Fibroblast of skin of right biceps (primary cell): Measurements from ENCODE around the gene CACNA2D2.

Experiments used
- DNase-seq: peaks from one replicate; pipeline ENCODE4 v3.0.0-alpha.2; 2013

The CACNA2D2 gene

DNA sequence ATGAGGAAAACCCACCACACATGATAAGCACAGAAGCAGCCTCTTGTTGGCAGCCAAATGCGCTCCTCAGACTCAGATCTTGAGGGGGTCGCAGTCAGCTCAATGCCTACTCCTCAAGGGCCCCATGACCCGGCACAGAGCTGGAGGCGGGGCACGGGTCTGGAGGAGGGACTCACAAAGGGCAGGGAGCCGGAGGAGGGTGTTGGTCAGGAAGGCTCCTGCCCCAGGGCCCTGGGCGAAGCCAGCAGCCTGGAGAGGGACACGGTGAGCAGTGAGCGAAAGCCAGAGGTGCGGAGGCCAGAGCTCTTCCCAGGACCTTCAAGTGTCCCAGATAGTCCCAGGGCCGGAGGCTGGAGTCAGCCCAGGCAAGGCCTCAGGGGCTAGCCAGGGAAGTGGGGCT is 9.8 kb downstream of the CACNA2D2 start:
- no peak for DNase-seq

DNA sequence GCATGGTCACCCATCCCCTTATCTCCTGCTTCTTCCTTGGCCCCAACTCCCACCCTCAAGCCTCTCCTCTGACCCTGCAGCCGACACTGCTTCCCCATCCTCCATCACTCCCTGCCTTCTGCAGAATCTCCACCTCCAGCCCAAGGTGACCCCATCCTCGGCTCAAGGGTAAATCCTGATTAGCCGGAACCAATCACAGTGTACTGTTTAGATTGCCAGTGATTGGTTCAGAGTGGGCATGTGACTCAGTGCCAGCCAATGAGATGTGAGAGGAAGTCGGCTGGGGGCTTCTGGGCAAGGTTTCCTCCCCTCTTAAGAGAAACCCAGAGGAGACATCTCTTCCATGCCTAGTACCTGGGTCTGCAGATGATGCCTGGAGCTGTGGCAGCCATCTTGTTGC is 10.3 kb downstream of the CACNA2D2 start:
- DNase-seq: no peak

DNA sequence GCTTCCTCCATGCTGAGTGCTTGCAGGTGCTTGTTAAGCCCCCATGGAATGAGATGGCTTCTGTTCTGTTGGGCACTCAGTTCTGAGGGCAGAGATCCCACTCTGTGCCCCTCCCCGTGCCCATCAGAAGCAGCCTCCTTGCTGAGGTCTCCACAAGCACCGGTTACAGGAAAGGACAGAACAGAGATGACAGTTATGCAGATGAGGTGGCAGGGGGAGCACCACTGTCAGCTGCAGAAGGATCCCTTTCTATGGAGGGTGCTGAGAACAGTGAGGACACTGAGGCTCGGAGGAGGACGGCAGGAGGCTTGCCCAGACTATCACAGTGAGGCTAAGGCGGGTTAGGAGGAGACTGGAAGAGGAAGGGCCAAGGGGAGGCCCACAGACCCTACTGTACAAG is 12.4 kb downstream of the CACNA2D2 start:
- no peak for DNase-seq

DNA sequence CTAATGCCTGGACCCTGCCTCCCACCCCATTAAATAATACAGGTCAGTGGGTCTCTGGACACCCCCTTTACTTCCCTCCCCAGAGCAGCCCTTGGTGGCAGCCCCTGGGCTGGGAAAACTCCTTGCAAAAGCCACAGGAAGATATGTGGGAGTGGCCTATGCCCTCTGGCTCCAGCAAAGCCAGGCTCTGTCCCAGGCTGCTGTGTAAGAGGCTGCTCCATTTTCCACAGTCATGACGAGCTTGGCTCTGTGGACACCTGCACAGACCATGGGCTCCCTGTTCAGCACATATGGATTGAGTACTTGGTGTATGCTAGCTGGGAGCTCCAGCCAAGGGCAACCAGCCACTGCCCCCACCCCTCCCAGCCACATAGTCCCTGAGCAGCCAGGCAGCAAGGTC is 13.0 kb downstream of the CACNA2D2 start:
- no peak for DNase-seq

DNA sequence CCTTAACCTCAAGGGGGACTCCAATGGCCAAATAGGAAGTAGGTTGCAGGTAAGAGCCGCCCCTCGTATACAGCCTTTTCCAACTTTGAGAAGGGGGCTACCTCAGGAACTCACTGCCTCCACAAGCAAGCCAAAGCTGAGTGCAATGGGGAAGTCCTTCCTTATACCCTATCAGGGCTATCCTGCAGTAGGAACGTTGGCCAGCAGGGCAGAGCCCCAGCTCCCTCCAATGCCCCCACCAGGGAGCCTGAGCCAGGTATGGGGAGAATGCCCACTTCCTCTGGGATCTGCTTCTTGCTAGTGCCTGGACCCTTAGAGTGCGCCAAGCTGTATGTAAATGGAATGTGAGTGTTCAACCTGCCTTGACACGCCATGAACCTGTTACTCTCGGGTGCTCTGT is 16.3 kb downstream of the CACNA2D2 start:
- DNase-seq: no peak

DNA sequence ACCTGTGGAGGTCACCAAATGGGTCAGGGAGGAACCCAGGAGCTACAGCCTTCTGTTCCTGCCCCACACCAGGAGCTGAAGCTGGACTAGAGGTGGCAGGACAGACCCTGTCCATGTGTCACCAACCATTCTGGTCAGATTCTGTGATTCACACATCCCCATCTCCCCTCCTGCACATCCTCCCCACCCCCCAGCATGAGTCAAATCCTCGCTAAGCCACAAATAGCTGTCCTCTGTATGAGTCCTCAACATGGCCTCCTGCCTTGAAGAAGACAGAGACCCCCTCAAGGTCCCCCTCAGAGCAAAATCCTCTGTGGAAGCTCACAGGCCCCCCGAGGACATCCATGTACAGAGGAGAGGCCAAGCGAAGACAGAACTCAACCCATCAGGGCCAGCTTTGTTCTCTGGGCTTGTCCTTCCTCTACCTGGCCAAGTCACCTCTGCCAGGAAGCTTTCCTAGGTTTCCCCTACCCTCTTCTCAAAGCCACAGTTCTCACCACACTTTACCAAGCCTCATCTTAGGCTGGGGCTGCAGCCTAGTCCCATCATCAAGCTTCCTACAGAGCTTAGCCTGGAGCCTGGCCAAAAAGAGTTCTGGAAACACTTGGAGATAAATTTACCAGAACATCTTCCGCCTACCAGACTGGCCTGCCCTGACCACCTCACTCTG is 17.1 kb downstream of the CACNA2D2 start:
- peak; percentile 84 for DNase-seq

DNA sequence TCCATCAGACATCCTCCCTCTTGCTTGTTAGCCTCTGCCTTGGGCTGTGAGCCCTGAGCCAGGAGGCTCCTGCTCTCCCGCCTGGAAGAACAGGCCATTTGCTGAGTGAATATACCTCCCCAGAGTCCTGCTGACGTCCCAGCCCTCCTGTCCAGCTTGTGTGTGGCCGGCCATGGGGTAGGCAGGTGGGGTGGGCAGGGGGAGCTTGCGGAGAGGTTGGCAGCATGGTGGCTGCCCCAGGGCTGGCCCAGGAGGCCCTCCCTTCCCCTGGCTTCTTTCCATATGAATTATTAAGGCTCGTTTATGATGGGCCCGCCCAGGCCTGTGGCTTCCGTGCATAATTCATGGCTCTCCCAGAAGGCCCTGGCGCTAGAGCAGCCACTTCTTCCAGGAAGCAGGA is 18.7 kb downstream of the CACNA2D2 start:
- DNase-seq: peak; percentile 8

DNA sequence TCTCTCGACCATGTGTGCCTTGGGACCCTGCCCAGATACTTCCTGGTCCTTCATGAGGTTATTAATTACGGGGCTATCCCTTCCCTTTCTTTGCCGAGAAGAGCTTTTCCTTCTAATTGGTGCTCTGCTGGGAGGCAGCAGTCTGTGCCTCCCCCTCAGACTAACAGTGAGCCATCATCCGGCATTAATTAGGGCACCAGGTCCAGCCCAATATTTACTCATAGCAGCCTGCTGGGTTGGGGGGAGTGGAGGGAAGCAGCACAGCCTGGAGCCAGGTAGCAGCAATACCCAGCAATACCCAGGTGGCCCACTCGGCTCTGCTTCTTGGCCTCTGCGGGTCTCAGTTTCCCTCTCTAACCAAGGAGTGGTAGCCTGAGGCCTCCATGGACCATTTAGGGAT is 20.1 kb downstream of the CACNA2D2 start:
- peak; percentile 12 for DNase-seq

DNA sequence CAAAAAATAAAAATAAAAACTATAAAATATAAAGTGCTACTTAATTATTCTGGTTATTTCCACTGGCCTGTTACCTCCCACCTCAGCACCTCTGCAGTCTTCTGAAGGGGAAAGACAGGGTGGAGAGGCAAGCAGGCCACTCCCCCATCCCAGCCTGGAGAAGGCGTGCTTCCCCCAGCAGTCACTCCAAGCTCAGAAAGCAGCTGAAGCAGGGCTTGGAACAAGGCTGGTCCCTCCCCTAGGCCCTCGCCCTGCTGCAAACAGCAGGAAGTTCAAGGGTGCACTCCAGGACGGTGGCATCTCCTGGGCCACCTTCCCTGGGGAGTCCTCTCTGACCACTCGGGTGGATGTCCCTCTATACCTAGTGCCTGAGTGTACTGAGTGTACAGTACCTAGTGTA is 21.4 kb downstream of the CACNA2D2 start:
- DNase-seq: no peak

DNA sequence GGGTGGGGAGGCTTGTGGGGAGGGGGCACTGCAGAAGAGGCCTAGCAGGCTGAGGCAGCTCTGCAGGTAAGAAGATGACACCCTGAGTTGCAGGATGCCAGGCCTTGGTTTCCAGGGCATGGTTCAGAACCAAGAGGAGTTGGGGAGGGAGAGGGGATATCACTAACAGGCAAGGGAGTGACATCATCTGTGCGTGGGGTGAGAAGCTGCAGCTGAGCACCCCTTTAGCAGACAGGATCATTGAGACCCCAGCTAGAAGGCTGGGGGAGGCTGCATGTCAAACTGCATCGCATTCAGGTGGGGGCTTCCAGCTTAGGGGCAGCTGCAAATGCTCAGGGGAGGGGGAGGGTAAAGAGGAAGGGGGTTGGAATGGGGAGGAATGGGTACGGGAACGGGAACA is 23.0 kb downstream of the CACNA2D2 start:
- DNase-seq: no peak

DNA sequence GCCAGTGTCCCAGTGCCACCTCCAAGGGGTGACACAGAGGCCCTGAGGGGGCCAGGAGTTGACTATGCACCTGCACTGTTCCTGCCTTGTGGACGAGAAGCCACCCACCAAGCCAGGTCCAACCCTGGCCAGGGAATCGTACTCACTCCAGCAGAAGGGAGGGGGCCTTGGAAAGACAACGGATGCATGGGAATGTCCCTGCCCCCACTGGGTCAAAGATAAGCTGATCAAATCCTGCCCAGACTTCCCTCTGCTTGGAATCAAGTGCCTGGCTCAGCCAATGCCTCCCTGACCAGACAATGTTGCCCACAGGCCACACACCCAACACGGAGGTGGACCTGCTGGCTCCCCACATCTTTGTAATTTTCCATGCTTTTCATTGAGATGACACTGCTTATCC is 23.9 kb downstream of the CACNA2D2 start:
- DNase-seq: no peak

DNA sequence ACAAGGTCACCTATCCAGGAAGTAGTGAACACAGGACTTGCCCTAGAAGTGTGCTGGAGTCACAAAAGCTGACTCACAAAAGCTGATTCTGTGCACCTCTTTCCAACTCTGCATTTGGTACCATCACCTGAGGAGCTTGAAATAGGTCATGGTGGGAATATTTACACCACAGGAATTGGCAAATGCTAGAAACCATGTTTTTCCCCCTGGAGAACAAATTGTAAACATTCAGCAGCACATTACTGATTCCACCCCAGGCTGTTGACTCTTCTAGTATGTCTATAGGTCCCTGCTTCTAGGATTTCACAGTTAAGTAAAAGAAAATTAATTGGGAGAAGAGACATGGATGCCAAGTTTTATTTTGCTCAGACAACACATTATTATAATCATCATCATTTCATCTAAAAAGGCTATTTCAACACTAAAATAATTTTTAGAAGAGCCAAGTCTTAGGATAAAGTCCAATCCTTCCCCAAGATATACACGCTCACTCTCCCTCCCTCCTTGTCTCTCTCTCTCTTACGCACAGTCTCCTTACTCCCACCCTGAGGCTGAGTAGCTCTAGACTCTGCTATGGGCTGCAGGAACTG is 24.7 kb downstream of the CACNA2D2 start:
- DNase-seq: no peak

DNA sequence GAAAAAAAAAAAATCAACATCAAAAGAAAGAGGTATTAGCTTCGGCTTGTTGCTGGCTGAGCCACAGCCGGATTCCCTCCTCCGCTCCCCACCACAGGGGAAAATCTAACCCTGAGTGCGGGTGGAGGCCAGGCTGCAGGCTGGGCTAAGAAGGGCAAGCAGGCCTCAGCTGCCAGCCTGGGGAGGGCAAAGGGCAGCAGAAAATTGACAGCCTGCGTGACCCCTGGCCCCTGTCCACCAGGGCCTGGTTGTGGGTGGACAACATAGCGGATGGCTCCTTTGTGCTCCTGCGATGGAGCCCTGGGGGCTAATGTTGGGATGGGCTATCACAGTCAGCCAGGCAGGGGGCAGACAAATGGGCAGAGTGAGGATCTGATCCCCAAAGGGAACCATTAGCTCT is 25.4 kb downstream of the CACNA2D2 start:
- no peak for DNase-seq

DNA sequence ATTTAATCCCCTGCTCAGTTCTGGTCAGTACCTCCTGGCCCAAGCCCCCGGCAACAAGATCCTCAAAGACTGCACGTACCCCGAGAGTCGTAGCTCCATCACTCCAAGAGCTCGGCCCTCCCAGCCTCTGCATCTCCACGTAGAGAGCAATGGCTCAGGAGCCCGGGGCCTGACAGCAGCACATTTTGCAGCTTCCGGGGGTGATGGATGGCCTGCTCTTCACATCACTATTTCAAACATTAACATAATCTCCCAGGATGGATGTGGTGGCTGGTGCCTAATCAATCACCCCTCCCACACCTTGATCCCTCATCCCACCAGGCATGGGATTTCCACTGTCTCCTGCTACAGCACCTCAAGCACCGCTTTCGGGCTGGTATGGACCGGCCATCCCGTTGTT is 28.1 kb downstream of the CACNA2D2 start:
- DNase-seq: no peak

DNA sequence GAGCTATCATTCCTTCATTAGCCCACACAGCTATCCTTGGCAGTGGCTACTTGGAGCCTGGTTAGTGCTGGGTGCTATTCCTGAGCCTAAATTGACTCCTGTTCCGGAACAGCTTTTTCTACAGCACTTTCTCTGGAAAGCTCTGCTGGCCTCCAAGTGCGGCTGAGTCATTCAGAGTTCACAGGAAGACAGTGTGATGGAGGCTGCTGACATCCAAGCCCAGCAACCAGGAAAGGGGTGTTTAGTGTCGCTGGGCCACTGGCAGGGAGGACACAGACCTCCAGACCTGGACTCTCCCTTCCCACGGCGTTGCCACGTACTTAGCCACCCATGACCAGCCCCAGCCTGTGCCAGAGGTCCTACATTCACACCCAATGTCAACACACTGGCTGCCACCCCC is 28.7 kb downstream of the CACNA2D2 start:
- DNase-seq: peak; percentile 41

DNA sequence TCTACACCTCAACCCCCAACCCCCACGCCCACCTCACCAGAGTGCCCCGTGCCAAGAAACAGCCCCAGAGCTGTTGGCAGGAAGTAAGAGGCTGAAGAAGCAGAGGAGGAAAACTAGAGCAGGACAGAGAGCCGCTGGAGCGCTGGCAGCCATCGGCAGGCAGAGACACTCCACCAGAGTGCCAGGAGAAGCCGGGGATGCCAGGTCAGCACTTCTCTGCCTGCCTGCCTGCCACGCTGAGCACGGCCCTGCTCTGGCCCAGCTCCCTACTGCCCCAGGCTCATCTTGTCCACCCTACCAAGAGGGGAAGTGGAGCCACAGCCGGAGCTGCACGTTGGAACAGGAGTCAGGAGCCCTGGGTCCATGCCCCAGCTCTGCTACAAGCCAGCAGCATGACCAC is 29.7 kb downstream of the CACNA2D2 start:
- no peak for DNase-seq

DNA sequence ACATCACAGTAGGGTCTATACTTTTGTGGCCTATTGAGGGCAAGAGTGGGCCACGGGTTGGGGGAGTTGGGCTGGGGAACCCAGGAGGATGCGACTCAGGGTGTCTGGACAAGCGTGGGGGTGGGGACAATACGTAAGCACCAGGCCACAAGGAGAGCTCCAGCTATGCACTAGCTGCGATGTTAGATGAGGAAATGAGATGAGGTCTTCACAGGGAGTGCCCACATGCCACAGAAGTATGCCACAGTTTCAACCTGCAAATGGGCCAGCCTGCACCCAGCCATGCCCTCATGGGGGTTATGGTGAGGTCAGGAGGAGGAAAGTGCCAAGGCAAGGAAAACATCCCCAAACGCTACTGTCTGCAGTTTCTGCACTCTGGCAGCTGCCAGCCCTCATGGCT is 30.5 kb downstream of the CACNA2D2 start:
- no peak for DNase-seq

DNA sequence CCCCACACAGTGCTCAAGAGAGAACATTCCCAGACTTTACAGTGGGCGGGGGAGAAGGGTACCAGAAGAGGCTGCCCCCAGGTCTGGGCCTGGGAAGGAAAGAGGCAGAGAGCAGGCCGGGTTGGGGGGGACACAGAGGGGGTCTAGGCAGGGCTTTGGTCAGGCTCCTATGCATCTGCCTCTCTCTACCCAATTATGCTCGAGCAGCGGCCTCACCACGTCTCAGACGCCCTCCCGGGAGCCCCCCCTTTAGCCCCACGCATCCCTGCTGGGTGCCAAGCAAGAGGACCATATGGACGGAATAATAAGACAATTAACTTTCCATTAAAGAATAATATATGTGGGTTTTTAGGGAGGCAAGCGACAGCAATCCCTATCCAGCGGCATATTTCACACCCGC is 32.8 kb downstream of the CACNA2D2 start:
- DNase-seq: no peak

DNA sequence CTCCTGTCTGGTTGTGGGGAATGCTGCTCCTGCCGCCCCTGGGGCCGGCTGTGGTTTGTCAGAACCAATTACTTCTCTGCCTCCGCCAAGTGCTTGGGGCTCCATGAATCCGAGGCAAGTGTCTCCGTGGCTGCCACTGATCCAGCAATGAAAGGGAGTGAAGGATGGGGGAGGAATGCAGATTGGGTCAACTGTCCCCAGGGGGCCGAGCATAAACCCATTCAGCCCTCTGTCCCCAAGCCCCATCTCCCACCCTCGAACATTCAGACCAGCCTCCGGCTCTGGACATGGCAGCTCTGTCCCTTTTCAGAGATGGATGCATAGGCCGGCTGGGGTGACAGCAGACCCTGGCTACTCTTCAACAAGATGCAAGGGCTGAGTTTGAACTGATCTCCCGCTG is 35.5 kb downstream of the CACNA2D2 start:
- DNase-seq: no peak

DNA sequence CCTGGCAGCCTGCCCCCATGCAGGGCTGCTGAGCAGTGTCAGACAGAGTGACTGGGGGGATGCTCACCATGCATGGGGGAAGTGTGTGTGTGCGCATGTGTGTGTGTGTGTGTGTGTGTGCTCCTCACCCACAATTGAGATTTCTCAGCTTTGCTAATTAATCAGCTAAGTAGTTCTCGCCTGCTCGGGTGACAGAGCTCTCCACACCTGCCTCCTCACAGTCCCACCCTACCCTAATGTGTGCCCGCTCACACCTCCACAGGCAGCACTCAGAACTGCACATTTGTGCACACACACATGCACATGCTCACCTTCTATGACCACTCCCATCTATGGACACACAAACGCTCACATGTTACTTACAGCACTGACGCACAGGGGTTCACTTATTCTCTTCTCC is 37.3 kb downstream of the CACNA2D2 start:
- no peak for DNase-seq

DNA sequence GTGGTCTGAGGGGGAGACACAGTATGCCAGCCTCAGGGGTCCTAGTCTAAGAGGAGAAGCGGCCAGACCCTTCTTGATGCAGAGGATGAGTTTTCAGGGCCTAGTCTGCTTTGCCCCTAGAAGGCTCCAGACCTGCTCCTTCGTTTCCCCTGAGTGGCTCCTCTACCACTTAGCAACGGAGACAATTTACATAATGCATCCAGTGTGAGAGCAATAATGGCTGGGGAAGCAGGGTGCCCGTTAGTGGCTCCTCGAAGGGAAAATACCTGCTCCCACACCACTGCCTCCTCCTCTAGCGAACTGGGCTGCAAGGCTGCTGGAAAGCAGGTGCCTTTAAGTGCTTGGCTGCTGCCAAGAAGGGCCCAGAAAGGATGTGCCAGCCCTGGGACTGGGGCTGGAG is 38.9 kb downstream of the CACNA2D2 start:
- DNase-seq: no peak

DNA sequence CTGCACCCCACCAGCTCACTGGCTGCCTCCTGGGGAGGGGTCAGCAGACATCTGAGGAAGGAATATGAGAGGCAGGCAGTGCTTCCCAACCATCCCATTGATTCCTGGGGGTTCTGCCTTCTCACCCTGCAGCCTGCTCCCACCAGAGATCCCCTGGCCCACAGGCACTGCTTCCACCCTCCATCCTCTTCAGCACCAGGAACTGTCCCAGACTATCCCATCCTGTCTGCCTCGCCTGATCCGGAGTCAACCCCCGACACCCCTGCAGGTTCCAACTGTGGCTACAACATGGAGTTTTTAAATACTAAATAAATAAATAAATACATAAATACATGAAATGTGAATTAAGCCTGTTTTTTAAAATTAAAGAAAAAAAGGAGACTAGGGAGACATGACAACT is 43.6 kb downstream of the CACNA2D2 start:
- no peak for DNase-seq

DNA sequence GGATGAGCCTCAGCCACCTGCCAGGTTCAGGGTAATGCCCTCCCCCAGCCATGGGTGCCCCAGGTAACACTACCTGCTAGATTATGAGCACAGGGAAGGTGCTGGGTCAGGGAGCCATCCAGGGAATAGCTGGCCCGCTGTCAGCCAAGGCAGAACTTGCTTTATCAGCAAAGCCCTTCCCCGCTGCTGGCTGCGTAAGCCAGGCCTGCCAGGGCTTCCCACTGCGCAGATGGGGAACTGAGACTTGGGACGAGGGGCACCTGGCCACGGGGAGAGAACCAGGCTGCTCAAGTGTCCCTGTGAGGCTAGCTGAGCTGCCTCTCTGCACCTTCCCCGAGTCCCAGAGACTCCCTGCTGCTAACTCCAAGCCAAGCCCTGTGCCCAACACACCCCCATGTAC is 45.4 kb downstream of the CACNA2D2 start:
- DNase-seq: no peak

DNA sequence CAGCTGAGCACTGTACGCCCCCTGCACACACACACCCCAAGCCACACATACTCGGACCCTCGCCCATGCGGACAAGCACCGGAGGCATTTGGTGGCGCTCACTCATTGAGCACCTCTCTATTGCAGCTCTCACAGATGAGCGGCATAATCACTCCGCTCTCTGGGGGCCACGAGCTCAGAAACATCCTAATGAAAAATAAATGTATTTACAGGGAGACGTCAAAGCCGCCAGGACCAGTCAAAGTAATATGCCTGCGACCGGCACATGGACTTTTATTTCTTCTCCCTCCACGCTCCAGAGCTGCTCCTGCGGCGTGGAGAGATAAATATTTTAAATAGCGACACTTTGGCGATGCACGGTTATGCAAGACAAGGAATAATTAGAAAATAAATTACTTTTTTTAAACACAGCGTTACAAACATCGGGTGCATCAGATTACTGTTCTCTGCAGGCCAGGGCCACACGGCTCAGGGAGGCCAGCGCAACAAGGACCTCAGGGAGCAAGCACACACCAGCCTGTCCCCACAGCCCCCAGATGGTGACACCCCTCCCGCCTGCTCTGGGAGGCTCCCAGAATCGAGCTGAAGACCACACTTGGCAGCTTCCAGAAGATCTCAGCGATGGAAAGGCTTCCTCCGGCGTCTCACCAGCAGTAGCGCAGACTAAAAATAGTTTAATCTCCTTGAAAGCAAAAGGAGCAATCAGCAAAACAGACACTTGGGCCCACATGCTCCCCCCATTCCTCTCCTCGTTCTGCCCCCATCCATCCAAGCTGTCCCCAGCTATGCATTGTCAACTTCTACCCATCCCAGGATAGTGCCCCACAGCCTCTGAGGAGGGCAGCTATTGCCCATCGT is 48.0 kb downstream of the CACNA2D2 start:
- no peak for DNase-seq
